ENCODE data around the gene ISCU.
"Not testable (repeated sequence)": the region's sequence is repeated elsewhere in the genome, so short reads cannot be mapped to it uniquely, and the experiment has no call there.

ISCU gene

DNA sequence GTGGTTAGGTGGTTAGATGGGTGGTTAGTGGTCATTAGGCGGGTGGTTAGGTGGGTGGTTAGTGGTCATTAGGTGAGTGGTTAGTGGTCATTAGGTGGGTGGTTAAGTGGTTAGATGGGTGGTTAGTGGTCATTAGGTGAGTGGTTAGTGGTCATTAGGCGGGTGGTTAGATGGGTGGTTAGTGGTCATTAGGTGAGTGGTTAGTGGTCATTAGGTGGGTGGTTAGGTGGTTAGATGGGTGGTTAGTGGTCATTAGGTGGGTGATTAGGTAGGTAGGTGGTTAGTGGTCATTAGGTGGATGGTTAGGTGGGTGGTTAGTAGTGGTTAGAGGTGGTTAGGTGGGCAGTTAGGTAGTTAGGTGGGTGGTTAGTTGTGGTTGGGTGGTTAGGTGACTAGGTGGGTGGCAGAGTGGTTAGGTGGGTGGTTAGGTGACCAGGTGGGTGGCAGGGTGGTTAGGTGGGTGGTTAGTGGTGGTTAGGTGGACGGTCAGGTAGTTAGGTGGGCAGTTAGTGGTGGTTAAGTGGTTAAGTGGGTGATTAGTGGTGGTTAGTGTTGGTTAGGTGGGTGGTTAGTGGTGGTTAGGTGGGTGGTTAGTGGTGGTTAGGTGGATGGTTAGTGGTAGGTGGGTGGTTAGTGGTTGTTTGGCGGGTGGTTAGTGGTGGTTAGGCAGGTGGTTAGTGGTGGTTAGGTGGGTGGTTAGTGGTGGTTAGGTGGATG, 43.5 kb downstream of the ISCU start:
- no peak for DNase-seq

DNA sequence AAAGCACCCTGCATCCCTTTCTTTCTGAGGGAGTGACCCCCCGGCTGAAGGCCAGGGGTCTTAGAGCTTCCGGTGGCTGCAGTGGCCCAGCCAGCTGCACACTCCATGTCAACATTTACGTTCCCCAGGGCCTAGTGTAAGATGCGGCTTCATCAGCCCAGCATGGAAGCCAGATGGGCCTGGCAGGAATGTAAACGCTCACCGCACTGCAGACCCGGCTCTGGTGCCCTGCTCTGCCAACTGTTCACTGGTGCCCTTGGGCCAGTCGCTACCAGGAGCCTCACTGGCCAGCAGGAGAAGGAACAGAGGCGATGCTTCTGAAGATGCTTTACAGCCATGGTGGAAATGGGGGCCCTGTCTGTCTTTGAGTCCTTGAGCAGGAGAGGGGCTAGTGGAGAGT, 44.1 kb downstream of the ISCU start:
- no peak for DNase-seq

DNA sequence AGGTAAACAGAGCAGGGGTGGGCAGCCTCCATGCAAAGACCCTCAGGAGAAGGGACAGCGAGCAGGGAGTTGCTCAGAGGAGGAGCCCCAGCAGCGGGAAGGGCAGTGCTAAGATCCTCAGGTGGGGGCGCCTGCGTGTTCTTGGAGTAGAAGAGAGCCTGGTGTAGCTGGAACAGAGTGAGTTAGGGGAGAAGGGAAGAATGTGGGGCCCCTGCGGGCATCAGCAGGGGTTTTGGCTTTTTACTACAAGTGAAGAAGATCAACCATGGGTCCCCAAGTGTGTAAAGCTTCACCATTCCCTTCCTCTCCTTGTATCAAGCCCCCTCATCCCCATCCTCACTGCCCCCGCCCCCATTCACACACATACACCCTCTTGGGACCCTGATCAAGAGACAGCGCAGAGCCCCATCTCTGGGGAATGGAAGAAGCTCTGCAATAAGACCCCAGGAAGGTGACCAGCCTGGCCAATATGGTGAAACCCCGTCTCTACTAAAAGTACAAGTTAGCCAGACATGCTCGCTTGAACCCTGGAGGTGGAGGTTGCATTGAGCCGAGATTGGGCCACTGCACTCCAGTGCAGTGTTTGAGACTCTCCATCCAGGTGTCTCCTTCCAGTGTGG, 45.7 kb downstream of the ISCU start:
- DNase-seq: no peak

DNA sequence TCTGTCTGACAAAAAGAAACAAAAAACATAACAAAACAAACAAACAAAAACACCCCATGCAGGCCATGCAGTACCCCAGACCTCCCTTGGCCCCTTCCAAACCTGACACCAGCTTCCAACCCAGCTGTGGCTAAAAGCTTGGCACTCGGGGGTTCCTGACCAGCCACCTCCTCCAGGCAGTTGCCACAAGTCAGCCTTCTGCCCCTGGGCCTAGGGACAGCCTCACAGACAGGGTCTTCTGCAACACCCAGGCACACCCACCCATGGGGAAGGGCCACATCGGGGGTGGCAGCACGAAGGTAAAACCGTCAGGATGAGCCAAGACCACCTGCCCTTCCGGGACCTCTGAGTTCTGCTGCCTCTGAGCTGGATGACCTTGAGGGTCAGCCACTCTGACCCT, 46.2 kb downstream of the ISCU start:
- DNase-seq: no peak

DNA sequence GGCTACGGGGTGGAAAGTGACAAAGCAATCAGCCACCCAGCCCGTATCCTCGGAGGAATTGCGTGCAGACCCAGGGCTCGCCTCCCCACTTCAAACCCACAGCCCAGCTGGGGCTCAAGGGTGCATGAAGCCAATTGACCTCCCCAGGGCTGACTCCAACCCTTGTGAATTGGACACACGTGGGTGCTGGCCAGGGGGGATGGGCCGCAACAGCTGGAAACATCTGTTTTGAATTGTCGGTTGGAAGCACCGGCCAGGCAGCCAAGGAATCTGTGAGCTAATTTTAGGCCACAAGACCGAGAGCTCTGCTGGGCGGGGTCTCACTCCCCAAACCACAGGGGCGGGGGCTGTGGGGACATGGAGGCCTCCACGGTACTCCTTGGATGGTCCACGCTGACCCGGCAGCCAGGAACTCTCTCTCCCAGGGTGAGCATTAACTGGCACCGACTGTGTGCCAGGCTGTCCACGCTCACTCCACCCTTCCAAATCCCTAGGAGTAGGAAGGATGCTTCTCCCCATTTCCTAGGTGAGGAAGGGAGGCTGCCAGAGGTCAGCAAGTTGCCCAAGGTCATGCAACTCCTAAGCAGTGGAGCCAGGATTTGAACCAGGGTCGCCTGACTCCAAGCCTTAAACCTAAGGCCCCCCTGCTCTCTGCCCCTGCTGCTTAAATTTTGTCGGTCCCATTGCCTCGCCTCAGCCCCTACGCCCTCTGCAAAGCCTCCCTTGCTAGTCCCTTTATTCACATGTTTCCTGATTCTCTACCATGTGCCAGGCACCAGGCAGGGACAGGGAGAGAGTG, 47.3 kb downstream of the ISCU start:
- DNase-seq: no peak

DNA sequence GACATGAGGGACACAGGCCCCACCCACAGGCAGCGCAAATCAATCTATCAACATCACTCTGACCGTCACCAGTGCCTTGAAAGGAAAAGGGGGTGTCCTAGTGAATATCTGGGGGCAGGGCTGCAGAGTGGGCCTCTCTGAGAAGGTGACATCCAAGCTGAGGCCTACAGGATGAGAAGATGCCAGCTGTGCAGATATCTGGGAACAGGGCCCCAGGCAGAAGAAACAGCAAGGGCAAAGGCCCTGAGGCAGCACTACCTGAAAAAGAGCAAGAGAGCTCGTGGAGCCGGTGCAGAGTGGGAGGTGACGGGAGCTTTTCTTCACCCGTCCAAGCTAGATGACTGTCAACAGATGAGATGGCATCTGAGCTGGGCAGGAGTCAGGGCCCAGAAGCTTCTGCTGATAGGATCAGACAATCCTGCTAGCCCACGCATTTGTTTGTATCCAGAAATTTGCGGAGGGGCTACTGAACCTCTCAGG, 48.0 kb downstream of the ISCU start:
- no peak for DNase-seq

DNA sequence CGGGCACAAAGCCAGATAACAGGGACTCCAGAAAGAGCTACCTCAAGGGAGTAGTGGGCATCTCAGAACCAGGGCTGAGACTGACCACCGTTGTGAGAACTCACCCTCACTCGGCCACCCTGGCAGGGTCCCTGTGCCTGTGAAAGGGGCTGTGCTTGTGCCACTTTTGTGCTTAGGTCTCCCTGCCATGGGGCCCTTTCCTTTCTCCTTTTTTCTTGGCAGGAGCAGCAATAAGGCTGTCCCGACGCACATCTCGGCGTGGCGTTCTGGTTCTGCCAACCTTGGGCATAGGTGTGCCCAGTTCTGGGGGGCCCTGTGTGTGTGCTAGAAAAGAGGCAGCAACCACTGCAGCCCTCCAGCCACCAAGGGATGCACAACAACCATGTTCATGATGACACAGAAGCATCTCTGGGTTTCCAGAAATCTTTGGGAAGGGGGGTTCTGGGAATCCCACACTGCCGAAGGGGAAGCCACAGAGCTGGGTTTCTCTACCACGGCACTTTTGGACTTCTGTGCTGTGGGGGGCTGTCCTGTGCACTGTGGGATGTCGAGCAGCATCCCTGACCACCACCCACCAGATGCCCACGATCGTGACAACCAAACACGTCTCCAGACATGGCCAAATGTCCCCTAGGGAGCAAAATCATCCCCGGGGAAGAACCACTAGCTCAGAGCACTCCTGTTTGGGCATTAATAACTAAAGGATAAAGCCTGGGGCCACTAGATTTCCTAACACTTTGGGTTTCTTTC, 48.6 kb downstream of the ISCU start:
- DNase-seq: no peak

DNA sequence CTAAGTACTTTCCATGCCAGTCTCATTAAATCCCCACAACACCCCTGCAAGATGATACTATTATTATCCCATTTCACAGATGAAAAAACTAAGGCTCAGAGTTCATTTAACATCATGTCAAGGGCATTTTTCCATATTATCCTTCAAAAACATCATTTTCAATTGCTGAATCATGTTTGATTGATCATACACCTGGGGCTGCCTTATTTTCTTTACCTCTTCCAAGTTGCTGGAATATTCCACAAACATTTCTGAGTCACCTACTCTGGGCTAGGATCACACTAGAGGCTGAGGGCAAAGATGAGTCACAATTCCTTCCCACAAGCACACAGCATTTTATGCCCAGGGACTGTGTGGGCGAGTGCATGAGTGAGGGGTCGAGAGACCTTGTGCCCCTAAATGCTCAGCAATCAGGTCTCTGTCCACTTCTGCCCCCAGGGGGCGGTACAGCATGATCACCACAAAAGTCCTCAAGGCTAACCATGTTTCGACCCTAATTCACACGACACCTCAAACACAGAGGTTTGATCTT, 49.6 kb downstream of the ISCU start:
- DNase-seq: no peak

DNA sequence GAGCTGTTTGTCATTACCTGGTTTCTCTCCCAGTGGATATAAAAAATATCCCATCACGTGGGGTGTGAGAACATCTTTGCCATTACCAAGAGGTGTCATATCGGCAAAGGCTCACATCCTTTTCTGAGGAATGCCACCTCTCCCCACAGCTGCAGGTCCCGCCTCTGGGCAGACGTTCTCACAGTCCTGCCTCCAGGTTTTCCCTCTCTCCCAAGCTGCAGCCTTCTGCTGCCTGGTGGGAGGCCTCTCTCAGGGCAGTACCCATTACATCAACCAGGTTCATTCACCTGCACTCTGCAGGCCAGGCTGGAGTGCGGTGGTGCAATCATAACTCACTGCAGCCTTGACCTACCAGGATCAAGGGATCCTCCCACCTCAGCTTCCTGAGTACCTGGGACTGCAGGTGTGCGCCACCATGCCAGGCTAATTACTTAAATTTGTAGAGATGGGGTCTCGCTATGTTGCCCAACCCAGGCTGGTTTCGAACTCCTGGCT, 50.4 kb downstream of the ISCU start:
- DNase-seq: no peak

DNA sequence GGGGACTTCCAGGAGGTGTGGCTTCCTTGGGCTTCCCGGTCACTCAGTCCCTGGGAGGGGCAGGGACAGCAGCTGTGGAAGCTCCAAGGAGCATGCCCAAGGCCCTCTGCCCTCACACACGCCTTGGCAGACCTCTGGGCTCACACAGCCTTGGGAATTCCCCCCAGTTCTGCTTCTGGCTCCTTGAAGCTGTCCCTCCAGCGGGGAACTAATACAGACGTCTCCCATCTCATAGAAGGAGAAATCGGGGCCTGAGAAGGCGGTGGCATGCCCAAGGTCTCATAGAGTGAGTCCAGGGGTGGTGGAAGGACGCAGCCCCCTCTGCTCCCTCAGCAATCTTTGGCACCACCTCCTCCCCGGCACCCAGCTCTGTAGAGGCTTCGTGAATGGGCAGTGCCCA, 51.2 kb downstream of the ISCU start:
- no peak for DNase-seq

DNA sequence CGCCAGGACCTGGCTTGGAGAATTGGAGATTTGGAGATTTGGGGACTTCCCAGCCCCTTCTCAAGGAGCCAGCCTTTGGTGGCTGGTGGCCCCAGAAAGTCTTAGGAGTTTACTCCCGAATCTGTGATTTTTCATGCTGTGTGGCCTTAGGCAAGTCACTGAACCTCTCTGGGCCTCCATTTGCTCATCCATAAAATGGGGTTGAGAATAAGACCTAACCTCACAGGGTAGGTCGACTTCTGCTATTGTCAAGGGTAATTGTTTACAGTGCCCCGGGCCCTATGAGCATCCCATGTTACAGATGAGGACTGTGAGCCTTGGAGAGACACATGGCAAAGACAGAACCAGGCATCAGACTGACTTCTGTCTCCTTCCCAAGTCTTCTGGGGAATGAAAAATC, 51.6 kb downstream of the ISCU start:
- no peak for DNase-seq

DNA sequence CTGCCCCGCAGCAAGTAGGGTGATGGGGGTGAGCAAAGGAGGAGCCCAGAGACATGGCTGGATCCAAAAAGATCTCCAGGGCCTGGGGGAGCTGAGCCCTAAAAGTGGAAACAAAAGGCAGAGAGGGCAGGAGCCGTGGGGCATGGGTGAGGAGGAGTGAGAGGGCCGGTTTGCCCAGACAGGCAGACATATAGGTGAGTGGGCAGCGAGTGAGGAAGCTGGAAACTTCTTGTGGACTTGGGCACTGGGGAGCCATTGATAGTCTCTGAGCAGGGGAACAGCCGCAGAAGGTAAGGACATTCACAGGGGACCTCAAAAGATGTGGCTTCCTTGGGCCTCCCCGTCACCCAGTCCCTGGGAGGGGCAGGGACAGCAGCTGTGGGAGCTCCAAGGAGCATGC, 52.2 kb downstream of the ISCU start:
- no peak for DNase-seq

DNA sequence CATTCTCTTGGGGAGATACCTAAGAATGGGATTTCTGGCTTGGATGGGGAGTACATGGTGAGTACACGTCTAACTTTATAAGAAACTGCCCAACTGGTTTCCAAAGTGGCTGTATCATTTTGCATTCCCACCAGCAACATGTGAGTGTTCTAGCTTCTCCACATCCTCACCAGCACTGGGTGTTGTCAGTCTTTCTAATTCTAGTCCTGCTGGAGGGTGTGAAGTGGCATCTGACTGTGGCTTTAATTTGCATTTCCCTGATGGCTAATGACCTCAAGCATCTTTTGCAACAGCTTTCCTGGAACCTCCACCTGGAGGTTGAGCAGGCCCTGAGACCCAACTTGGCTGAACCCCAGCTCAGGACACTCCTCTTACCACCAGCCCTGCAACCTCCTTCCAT, 53.5 kb downstream of the ISCU start:
- DNase-seq: no peak

DNA sequence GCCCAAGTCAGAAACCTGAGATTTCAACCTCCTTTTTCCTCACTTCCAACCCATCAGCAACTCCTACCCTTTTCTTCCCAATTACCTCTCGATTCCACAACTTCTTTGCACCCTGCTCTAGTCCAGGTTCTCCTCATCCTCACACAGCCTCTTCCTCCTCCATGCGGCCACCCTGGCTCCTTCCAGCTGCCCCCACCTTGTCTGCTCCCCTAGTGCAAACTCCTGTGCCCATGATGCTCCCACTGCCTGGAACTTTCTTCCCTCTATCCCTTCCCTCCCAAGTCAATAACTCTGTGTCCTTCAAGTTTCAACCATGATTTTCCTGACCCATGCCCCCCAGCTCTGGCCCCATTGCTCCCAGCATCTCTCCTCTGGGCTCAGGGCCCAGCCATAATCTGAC, 54.0 kb downstream of the ISCU start:
- DNase-seq: no peak

DNA sequence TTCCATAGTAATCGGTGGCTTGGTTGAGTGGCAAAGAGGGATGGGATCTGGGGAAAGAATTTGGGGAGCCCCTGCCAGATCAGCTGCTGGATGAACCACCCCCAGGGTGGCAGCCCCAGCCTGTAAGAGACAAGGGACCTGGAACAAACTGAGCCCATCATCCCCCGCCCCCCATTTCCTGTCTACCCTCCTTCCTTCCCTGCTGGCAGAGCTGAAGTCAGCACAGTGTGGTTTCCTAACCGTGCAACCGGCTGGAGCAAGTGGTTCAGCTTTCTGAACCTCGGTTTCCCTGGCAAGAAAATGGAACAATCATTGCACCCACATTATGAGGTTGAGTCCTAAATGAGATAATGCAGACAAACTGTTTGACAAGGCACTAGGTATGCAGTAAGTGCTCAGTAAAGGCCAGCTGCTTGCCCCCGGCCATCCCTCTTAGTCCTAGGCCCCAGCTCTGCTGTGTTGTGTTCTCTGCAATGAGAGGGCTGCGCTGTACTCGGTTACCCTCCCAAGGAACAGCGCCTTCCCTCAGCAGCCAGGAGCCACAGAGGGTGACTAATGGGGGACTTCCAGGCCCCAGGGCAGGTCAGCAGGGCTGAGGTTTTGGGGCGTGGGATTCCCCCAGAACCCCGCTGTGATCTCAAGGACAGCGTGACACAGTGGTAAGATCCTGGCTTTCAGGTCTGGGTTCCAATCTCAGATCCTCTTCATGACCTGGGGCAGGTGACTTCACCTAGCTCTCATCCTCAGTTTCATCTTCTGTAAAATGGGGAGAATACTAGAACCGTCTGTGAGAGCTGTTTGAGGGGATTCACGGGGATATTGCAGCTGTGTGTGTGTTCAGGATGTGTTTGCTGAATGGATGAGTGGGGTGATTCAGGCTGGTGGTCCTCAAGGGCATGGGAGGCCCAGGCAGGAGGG, 54.8 kb downstream of the ISCU start:
- DNase-seq: no peak

DNA sequence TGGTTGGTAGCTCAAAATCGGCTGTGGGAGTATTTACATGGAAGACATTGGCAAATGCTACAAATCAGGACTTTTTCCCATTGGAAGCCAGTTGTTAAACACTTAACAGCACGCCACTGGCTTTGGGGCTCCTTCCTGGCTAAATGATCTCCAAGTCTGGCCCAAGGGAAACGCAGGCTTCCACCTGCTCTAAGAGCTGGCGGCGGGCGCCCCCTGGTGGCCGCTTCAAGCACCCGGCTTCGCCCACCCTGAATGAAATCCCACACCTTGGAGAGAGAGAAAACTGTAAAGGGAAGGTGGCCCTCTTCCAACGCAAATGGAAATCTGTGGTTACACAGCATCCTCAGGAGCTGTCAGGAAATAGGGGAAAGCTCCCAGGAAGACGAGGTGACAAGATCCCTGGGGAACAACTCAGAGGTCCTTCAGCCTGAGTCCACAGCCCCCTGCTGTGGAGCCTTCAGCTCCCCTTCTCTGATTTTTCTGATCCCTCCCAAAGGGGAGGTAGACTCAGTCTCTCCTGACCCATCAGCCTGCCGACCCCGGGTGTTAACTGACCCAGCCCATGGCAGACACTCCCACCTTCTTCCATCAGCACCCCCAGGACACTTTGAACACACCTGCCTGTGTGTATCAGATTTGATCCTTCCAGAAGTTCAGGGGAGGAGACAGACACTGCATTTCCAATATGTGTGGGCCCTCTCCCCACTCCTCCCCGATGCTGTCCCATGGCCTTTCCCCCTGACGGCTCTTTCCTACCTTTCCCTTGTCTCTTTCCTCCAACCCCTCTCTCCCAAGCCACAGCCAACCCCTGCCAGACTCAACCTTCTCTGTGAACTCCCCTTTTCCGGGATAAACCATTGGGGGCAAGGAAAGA, 55.9 kb downstream of the ISCU start:
- DNase-seq: peak; percentile 43

DNA sequence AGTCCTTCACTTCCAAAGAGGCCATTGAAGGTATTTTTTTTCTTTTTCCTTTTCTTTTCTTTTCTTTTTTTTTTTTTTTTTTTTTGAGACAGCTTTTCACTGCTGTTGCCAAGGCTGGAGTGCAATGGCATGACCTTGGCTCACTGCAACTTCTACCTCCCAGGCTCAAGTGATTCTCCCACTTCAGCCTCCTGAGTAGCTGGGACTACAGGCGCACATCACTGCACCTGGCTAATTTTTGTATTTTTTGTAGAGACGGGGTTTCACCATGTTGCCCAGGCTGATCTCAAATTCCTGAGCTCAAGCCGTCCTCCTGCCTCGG, 56.5 kb downstream of the ISCU start:
- DNase-seq: not testable (repeated sequence)
